Parathyroid adenoma (tissue), 2 donors: ENCODE results near the gene KIF22.
A peak's percentile ranks its signal among the peaks of the same experiment; 100 is the strongest.

ENCODE experiments used
- H2AFZ ChIP-seq: fragments of 300-600 bp; sonication (generic); one replicate; pipeline ENCODE4 v1.7.0; 2017; ENCODE audit warnings: antibody characterized with exemption, mild to moderate bottlenecking
- H3K27ac ChIP-seq: fragments of 300-600 bp; sonication (generic); one replicate; pipeline ENCODE4 v1.7.0; 2017
- H3K27me3 ChIP-seq: fragments of 300-600 bp; sonication (generic); one replicate; pipeline ENCODE4 v1.7.0; 2017; ENCODE audit warnings: low read length; ENCODE audit not compliant: control insufficient read depth, insufficient read depth
- H3K36me3 ChIP-seq: fragments of 300-600 bp; sonication (generic); one replicate; pipeline ENCODE4 v1.7.0; 2017; ENCODE audit warnings: low read length; ENCODE audit not compliant: control insufficient read depth, insufficient read depth
- H3K4me1 ChIP-seq: fragments of 300-600 bp; sonication (generic); one replicate; pipeline ENCODE4 v1.7.0; 2017; ENCODE audit warnings: control low read depth
- H3K4me2 ChIP-seq: fragments of 300-600 bp; sonication (generic); one replicate; pipeline ENCODE4 v1.7.0; 2017; ENCODE audit warnings: low read length
- H3K4me3 ChIP-seq: fragments of 300-600 bp; sonication (generic); one replicate; pipeline ENCODE4 v1.7.0; 2017; ENCODE audit warnings: low read depth, low read length
- H3K79me2 ChIP-seq: fragments of 300-600 bp; sonication (generic); one replicate; pipeline ENCODE4 v1.7.0; 2017; ENCODE audit warnings: control low read depth
- H3K9ac ChIP-seq: fragments of 300-600 bp; sonication (generic); one replicate; pipeline ENCODE4 v1.7.0; 2017; ENCODE audit warnings: mild to moderate bottlenecking
- H3K9me3 ChIP-seq: fragments of 300-600 bp; sonication (generic); one replicate; pipeline ENCODE4 v1.7.0; 2017; ENCODE audit warnings: low read length; ENCODE audit not compliant: control insufficient read depth
- TF ChIP-seq, protein P1 (sequence below): fragments of 300-600 bp; sonication (generic); IDR thresholded peaks from one replicate; pipeline ENCODE4 v1.7.0; 2017; ENCODE audit warnings: antibody characterized with exemption, mild to moderate bottlenecking
- donor health status: primary hyperparathyroidism.

KIF22 gene

DNA sequence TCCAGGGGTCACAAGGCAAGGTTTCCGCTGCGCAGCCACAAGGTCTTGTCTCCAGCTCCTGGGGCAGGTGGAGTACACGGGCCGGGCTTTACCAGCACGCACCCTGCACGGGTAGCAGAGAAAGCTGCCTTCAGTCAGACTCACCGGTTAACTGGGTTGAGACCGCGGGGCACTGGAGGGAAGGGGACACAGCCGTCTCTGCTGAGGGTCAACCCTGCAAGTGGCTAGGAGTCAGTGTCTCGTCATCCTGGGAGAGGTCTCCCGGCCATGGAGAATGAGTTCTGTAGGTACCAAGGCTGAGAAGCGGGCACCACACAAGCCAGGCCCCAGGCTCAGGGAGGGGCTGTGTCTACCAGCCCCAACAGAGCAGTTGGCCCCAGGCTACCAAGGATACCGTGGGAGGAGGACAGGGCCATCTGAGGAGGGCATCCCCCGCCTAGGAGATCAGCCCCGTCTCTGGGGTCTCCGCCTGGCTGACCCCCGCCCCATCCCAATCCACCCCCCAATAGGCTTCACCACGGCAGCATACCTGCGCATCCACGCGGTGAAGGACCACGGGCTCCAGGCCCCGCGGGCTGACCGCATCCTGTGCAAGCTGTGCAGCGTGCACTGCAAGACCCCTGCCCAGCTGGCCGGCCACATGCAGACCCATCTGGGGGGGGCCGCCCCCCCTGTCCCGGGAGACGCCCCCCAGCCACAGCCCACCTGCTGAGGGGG, 18.6 kb downstream of the KIF22 start:
- no peak overlapping the region for H3K4me3 ChIP-seq
- peaks cover 28% of the 10 kb centered on the region for H3K4me1 ChIP-seq
- peak overlapping the region; percentile 82 for H3K27ac ChIP-seq
- no peak overlapping the region for H3K9ac ChIP-seq
- H3K9me3 ChIP-seq, result no peaks in the 10 kb centered on the region
- TF ChIP-seq, protein P1, sequence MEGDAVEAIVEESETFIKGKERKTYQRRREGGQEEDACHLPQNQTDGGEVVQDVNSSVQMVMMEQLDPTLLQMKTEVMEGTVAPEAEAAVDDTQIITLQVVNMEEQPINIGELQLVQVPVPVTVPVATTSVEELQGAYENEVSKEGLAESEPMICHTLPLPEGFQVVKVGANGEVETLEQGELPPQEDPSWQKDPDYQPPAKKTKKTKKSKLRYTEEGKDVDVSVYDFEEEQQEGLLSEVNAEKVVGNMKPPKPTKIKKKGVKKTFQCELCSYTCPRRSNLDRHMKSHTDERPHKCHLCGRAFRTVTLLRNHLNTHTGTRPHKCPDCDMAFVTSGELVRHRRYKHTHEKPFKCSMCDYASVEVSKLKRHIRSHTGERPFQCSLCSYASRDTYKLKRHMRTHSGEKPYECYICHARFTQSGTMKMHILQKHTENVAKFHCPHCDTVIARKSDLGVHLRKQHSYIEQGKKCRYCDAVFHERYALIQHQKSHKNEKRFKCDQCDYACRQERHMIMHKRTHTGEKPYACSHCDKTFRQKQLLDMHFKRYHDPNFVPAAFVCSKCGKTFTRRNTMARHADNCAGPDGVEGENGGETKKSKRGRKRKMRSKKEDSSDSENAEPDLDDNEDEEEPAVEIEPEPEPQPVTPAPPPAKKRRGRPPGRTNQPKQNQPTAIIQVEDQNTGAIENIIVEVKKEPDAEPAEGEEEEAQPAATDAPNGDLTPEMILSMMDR, result no peak
- no peaks in the 10 kb centered on the region for H3K27me3 ChIP-seq
- peaks cover 3% of the 10 kb centered on the region for H3K79me2 ChIP-seq
- H3K4me2 ChIP-seq, result no peak overlapping the region
- H2AFZ ChIP-seq, result no peak overlapping the region
- H3K36me3 ChIP-seq, result no peaks in the 10 kb centered on the region

- H2AFZ ChIP-seq, result no peak overlapping the region
- no peaks in the 10 kb centered on the region for H3K36me3 ChIP-seq
- H3K4me3 ChIP-seq, result no peak overlapping the region
- H3K27me3 ChIP-seq, result no peaks in the 10 kb centered on the region
- TF ChIP-seq, protein P1, result no peak
- no peak overlapping the region for H3K9ac ChIP-seq
- H3K4me1 ChIP-seq, result peaks cover 25% of the 10 kb centered on the region
- peaks cover 6% of the 10 kb centered on the region for H3K79me2 ChIP-seq
- no peak overlapping the region for H3K4me2 ChIP-seq
- H3K27ac ChIP-seq, result peak overlapping the region; percentile 95
- H3K9me3 ChIP-seq, result no peaks in the 10 kb centered on the region
Observed at GRCh38 chr16:29809850-29810698, 19.5 kb downstream of the KIF22 start.

DNA sequence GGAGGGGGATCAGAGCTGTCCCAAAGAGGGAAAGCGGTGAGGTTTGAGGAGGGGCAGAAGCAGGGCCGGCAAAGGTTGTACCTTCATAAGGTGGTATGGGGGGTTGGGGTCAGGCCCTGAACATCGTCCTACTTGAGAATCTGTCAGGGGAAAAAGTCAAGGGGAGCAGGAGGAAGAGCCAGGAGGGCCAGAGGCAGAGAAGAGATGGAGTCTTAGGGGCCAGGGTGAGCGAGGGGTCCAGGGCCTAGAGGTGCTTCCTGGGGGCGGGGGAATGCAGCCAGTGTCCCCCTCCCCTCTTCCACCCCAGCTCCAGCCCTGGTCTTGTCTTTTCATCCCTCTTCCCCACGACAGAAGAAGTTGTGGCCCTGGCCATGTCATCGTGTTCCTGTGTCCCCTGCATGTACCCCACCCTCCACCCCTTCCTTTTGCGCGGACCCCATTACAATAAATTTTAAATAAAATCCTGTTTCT, 20.2 kb downstream of the KIF22 start:
- TF ChIP-seq, protein P1, result no peak
- Histone ChIP-seq H3K9me3 (no peaks in the 10 kb centered on the region), H3K4me1 (peaks cover 27% of the 10 kb centered on the region)

DNA sequence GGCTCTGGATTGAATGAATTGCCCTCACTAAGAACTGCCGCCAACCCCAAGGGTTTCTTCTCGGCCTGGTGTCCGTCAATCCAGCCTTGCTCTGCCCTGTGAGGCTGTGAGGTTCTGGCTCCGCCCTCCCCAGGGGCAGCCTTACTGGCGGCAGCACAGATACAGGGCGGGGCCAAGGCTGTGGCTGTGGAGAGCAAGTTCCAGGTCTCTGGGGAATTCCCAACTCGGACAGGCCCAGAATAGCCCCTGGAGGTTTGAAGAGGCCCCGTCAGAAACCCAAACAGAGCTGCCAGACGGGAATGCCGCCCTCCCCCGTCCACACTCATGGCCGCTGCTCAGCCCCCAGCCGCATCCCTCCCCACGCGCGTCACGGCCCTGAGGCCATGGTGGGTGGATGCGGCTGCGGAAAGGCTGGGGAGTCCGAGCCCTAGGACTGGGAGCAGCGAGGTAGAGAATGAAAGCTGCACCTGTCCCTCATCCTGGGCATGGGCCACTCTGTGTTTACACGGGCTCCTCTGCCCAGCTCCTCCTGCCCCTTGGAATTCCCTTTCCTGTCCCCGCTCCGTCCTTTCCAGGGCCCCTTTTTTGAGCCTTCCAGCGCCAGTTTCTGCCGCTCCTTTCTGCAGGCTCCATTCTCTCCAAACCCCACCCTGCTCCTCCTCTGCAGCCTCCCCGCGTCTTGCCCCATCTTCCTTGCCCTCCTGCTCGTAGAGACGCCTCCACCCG, 20.8 kb downstream of the KIF22 start:
- Histone ChIP-seq H3K27ac (peak overlapping the region; percentile 95), H3K9ac (peak overlapping the region; percentile 57), H3K4me1 (peaks cover 27% of the 10 kb centered on the region), H3K4me3 (peak overlapping the region; percentile 53), H3K36me3 (no peaks in the 10 kb centered on the region), H3K27me3 (no peaks in the 10 kb centered on the region), H3K79me2 (peaks cover 6% of the 10 kb centered on the region), H3K4me2 (peak overlapping the region; percentile 89), H3K9me3 (no peaks in the 10 kb centered on the region), H2AFZ (peak overlapping the region; percentile 86)
- TF ChIP-seq, protein P1, result no peak

More for the DNA sequence above, 20.2 kb downstream of the KIF22 start:
- peak overlapping the region; percentile 53 for H3K4me3 ChIP-seq
- peak overlapping the region; percentile 89 for H3K4me2 ChIP-seq
- no peak overlapping the region for H3K9ac ChIP-seq
- no peaks in the 10 kb centered on the region for H3K27me3 ChIP-seq
- H3K36me3 ChIP-seq, result no peaks in the 10 kb centered on the region
- peak overlapping the region; percentile 86 for H2AFZ ChIP-seq
- H3K27ac ChIP-seq, result peak overlapping the region; percentile 95
- H3K79me2 ChIP-seq, result peaks cover 6% of the 10 kb centered on the region
